ENCODE measurements around the gene ADAMTS12.

DNA sequence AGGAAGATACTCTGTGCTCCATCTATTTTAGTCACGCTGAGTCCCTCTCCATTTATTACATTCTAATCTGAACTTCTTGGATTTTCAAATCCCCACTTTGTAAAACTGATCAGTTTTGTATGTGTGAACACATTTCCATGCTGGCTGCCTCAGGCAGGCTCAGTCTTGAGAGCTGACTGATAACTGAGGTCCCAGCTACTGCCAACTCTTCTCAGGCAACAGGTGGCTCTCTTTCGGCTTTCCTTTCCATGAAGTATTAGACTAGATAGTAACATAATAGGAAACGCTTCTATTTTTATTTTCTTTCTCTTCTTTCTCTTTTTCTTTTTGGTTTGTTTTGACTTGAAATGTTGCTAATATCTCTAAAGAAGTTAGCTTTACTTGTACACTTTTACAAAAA is 312.6 kb downstream of the ADAMTS12 start:
- TF ChIP-seq, protein P1, sequence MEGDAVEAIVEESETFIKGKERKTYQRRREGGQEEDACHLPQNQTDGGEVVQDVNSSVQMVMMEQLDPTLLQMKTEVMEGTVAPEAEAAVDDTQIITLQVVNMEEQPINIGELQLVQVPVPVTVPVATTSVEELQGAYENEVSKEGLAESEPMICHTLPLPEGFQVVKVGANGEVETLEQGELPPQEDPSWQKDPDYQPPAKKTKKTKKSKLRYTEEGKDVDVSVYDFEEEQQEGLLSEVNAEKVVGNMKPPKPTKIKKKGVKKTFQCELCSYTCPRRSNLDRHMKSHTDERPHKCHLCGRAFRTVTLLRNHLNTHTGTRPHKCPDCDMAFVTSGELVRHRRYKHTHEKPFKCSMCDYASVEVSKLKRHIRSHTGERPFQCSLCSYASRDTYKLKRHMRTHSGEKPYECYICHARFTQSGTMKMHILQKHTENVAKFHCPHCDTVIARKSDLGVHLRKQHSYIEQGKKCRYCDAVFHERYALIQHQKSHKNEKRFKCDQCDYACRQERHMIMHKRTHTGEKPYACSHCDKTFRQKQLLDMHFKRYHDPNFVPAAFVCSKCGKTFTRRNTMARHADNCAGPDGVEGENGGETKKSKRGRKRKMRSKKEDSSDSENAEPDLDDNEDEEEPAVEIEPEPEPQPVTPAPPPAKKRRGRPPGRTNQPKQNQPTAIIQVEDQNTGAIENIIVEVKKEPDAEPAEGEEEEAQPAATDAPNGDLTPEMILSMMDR (IDR thresholded peaks at IDR 0.05): no peak
- TF ChIP-seq POLR2A (IDR thresholded peaks at IDR 0.05; ENCODE audit: low read depth): no peak
- no peak for TF ChIP-seq EP300 (IDR thresholded peaks at IDR 0.05)
- TF ChIP-seq POLR2AphosphoS5 (IDR thresholded peaks at IDR 0.05): no peak
